Measurements from ENCODE around the gene P2RY6.
"Not testable (repeated sequence)": the region's sequence is repeated elsewhere in the genome, so short reads cannot be mapped to it uniquely, and the experiment has no call there.

The P2RY6 gene

GRCh38 chr11:73271936-73272679 is at the start of gene P2RY6:
Gene P2RY6, plus strand, starts transcription at chr11:73272338. Its CDS starts 24,181 bp downstream, at chr11:73296519.
- DNase-seq (ENCODE audit: low read depth), result no peak

- no peak for DNase-seq (ENCODE audit: low read depth)
These were observed 48.0 kb upstream of the P2RY6 start for GRCh38 chr11:73223998-73224730.

- no peak for DNase-seq (ENCODE audit: low read depth)
These were observed 47.0 kb upstream of the P2RY6 start for GRCh38 chr11:73225001-73225686.

GRCh38 chr11:73225851-73226250 is 46.3 kb upstream of the P2RY6 start:
- no peak for DNase-seq (ENCODE audit: low read depth)

GRCh38 chr11:73226297-73227006 is 45.7 kb upstream of the P2RY6 start:
- DNase-seq (ENCODE audit: low read depth), result no peak

- DNase-seq (ENCODE audit: low read depth), result no peak
These were observed 44.4 kb upstream of the P2RY6 start for GRCh38 chr11:73227571-73228211.

- no peak for DNase-seq (ENCODE audit: low read depth)
These were observed 43.6 kb upstream of the P2RY6 start for GRCh38 chr11:73228268-73229134.

GRCh38 chr11:73229321-73229895 is 42.7 kb upstream of the P2RY6 start:
- DNase-seq (ENCODE audit: low read depth), result no peak

GRCh38 chr11:73229896-73230875 is 42.0 kb upstream of the P2RY6 start:
- DNase-seq (ENCODE audit: low read depth), result no peak

GRCh38 chr11:73230931-73231330 is 41.2 kb upstream of the P2RY6 start:
- no peak for DNase-seq (ENCODE audit: low read depth)

- not testable (repeated sequence) for DNase-seq (ENCODE audit: low read depth)
These were observed 39.7 kb upstream of the P2RY6 start for GRCh38 chr11:73232487-73232886.

- DNase-seq (ENCODE audit: low read depth), result no peak
These were observed 38.9 kb upstream of the P2RY6 start for GRCh38 chr11:73233211-73233610.

GRCh38 chr11:73233692-73234470 is 38.3 kb upstream of the P2RY6 start:
- no peak for DNase-seq (ENCODE audit: low read depth)

- DNase-seq (ENCODE audit: low read depth), result no peak
These were observed 37.5 kb upstream of the P2RY6 start for GRCh38 chr11:73234471-73235181.

GRCh38 chr11:73235236-73235786 is 36.8 kb upstream of the P2RY6 start:
- no peak for DNase-seq (ENCODE audit: low read depth)

- DNase-seq (ENCODE audit: low read depth), result no peak
These were observed 35.9 kb upstream of the P2RY6 start for GRCh38 chr11:73236205-73236765.

GRCh38 chr11:73236854-73237253 is 35.3 kb upstream of the P2RY6 start:
- DNase-seq (ENCODE audit: low read depth), result no peak
